ENCODE data around the gene TCF15. TPM values are rescaled to one million over a fixed set of nuclear protein-coding genes. Genes with fewer than 3 reads are reported as not detected.
"Not testable (repeated sequence)": the region's sequence is repeated elsewhere in the genome, so short reads cannot be mapped to it uniquely, and the experiment has no call there.

The TCF15 gene
- total RNA-seq, 2 experiments from 2014 or later: 0.23 TPM; not detected in 1

DNA sequence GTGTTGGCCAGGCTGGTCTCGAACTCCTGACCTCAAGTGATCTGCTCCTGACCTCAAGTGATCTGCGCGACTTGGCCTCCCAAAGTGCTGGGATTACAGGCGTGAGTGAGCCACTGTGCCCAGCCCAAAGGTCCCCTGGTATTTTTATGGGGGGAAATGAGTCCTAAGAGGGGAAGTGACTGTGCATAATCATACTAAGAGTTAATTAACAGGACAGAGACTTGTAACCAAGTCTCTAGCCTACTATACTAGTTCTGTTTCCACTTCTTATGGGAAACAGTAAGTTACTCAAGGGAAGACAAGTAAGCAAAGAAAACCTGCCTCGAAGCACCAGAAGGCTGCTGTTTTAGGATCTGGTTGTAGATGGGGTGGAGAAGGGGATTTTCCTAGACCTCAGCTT, 27.9 kb downstream of the TCF15 start:
- no peak for DNase-seq
- H3K4me3 Mint-ChIP-seq: no peak overlapping the region
- H3K27me3 Mint-ChIP-seq: peaks cover 15% of the 10 kb centered on the region
- TF ChIP-seq, protein P1, sequence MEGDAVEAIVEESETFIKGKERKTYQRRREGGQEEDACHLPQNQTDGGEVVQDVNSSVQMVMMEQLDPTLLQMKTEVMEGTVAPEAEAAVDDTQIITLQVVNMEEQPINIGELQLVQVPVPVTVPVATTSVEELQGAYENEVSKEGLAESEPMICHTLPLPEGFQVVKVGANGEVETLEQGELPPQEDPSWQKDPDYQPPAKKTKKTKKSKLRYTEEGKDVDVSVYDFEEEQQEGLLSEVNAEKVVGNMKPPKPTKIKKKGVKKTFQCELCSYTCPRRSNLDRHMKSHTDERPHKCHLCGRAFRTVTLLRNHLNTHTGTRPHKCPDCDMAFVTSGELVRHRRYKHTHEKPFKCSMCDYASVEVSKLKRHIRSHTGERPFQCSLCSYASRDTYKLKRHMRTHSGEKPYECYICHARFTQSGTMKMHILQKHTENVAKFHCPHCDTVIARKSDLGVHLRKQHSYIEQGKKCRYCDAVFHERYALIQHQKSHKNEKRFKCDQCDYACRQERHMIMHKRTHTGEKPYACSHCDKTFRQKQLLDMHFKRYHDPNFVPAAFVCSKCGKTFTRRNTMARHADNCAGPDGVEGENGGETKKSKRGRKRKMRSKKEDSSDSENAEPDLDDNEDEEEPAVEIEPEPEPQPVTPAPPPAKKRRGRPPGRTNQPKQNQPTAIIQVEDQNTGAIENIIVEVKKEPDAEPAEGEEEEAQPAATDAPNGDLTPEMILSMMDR (IDR thresholded peaks at IDR 0.05): no peak
- no peak for ATAC-seq
- no peaks in the 10 kb centered on the region for H3K9me3 Mint-ChIP-seq
- CTCF ChIA-PET: no interaction called here
- no peaks in the 10 kb centered on the region for H3K4me1 Mint-ChIP-seq (ENCODE audit: low read depth)
- POLR2A ChIA-PET: no interaction called here
- H3K36me3 Mint-ChIP-seq (ENCODE audit: low read depth): no peaks in the 10 kb centered on the region
- H3K27ac Mint-ChIP-seq: no peak overlapping the region
- intact Hi-C loops (cut with micrococcal nuclease): no loop called here

DNA sequence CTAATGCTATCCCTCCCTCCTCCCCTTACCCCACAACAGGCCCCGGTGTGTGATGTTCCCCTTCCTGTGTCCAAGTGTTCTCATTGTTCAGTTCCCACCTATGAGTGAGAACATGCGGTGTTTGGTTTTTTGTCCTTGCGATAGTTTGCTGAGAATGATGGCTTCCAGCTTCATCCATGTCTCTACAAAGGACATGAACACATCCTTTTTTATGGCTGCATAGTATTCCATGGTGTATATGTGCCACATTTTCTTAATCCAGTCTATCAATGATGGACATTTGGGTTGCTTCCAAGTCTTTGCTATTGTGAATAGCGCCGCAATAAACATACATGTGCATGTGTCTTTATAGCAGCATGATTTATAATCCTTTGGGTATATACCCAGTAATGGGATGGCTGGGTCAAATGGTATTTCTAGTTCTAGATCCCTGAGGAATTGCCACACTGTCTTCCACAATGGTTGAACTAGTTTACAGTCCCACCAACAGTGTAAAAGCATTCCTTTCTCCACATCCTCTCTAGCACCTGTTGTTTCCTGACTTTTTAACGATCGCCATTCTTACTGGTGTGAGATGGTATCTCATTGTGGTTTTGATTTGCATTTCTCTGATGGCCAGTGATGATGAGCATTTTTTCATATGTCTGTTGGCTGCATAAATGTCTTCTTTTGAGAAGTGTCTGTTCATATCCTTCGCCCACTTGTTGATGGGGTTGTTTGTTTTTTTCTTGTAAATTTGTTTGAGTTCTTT, 31.0 kb downstream of the TCF15 start:
- intact Hi-C loops (cut with micrococcal nuclease); DNase-seq; H3K36me3 Mint-ChIP-seq (ENCODE audit: low read depth); ATAC-seq; POLR2A ChIA-PET; H3K4me1 Mint-ChIP-seq (ENCODE audit: low read depth); H3K4me3 Mint-ChIP-seq; H3K9me3 Mint-ChIP-seq; H3K27ac Mint-ChIP-seq; CTCF ChIA-PET: not testable (repeated sequence)
- H3K27me3 Mint-ChIP-seq: peaks cover 10% of the 10 kb centered on the region

DNA sequence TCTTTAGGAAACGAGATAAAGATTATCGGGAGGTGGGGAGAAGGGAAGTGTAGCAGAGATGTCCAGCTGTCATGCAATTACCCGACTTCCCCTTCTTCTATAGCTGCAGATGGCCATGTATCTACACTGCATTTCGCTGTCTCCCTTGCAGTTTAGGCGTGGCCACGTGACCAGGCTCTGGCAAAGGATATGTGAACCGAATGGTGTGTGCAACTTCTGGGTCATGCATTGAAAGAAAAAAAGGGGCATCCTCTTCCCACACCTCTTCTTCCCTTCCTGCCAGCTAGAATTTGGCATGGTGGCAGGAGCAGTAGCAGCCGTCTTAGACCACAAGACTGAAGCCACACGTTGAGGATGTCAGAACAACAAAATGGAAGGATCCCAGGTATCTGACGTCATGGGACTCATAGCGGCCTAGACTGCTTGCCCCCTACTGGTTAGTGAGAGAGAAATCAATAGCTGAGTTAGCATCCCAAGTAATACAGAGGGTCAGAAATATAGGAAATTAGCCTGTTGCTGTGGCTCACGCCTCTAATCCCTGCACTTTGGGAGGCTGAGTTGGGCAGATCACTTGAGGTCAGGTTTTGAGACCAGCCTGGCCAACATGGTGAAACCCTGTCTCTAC, 32.8 kb downstream of the TCF15 start:
- Mint-ChIP-seq H3K9me3 (no peaks in the 10 kb centered on the region), H3K4me3 (no peak overlapping the region), H3K4me1 (ENCODE audit: low read depth) (no peaks in the 10 kb centered on the region), H3K27ac (no peak overlapping the region), H3K27me3 (peaks cover 20% of the 10 kb centered on the region), H3K36me3 (ENCODE audit: low read depth) (no peaks in the 10 kb centered on the region)
- ChIA-PET POLR2A (interaction anchor here (1.5 kb wide), 1 partner anchor 12 kb away, joined by 4 read pairs; no protein-coding TSS in a partner anchor), CTCF (interaction anchor here (1.3 to 3.9 kb wide), 3 partner anchors 16 to 68 kb away, joined by 3 to 13 read pairs (median 4); no protein-coding TSS in a partner anchor)
- no peak for ATAC-seq
- DNase-seq: no peak
- intact Hi-C loops (cut with micrococcal nuclease): no loop called here
- TF ChIP-seq, protein P1 (IDR thresholded peaks at IDR 0.05): no peak

DNA sequence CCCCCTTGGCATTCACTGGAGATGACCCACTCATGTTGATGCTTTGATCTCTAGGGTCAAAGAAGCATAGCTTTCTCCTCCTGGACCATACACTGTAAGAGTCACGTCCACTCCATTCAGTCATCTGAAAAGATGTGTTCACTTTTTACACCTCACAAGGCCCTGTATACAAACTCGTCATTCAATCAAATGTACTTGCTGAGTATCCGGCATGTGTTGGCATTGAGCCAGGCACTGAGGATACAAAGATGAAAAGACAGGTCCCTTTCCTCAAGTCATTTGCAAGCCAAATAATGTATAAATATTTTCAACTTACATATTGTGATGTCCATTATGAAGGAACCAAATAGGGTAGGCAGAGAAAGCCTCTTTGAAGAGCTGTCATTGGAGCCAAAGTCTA, 34.0 kb downstream of the TCF15 start:
- DNase-seq (no peak), ATAC-seq (no peak)
- ChIA-PET CTCF (interaction anchor here (1.2 to 3.9 kb wide), 3 partner anchors 13 to 69 kb away, joined by 3 to 13 read pairs (median 5); no protein-coding TSS in a partner anchor), POLR2A (no interaction called here)
- Mint-ChIP-seq H3K4me3 (no peak overlapping the region), H3K27me3 (peaks cover 22% of the 10 kb centered on the region), H3K27ac (no peak overlapping the region), H3K9me3 (no peaks in the 10 kb centered on the region), H3K4me1 (ENCODE audit: low read depth) (no peaks in the 10 kb centered on the region), H3K36me3 (ENCODE audit: low read depth) (no peaks in the 10 kb centered on the region)
- TF ChIP-seq, protein P1 (IDR thresholded peaks at IDR 0.05): no peak
- intact Hi-C loops (cut with micrococcal nuclease): no loop called here

DNA sequence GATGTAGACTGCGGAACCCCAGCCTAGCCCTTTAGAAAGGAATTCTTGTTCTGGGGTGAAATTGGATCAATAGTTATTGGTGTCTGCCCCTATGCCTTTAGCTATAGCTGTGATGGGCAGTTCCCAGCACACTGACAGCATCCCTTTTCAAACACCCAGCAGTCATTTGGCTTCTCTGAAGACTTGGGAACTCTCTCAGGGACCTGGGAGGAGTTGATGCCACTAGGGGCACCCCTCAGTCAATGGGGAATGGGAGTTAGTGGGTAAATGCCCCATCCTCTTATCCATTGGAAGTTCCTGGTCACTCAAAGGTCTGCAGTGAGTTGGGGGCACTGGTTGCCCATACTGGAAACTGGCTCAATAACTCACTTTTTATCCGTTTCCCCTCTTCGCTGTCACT, 34.9 kb downstream of the TCF15 start:
- DNase-seq (no peak), ATAC-seq (no peak)
- peaks cover 22% of the 10 kb centered on the region for H3K27me3 Mint-ChIP-seq
- intact Hi-C loops (cut with micrococcal nuclease): no loop called here
- H3K9me3 Mint-ChIP-seq: no peaks in the 10 kb centered on the region
- ChIA-PET CTCF (interaction anchor here (1.2 to 3.9 kb wide), 3 partner anchors 12 to 70 kb away, joined by 3 to 13 read pairs (median 5); no protein-coding TSS in a partner anchor), POLR2A (interaction anchor here (1.3 kb wide), 1 partner anchor 12 kb away, joined by 3 read pairs; no protein-coding TSS in a partner anchor)
- H3K4me3 Mint-ChIP-seq: no peak overlapping the region
- no peaks in the 10 kb centered on the region for H3K36me3 Mint-ChIP-seq (ENCODE audit: low read depth)
- H3K27ac Mint-ChIP-seq: no peak overlapping the region
- TF ChIP-seq, protein P1 (IDR thresholded peaks at IDR 0.05): no peak
- H3K4me1 Mint-ChIP-seq (ENCODE audit: low read depth): no peaks in the 10 kb centered on the region

All from activated CD8-positive, alpha-beta T cell treated with anti-CD3 and anti-CD28 coated beads for 36 hours (primary cell).